IMR-90 (cell line): ENCODE measurements around the gene GRAMD2B.

Experiments
- CEBPB ChIP-seq: IDR thresholded peaks from 2 replicates; pipeline ENCODE4 v1.6.1; 2012; ENCODE audit warnings: low read depth, low read length, improper control_type of control experiment
- MAFK ChIP-seq: IDR thresholded peaks from 2 replicates; pipeline ENCODE4 v1.6.1; 2012; ENCODE audit warnings: low read depth, low read length, improper control_type of control experiment
- MAZ ChIP-seq: IDR thresholded peaks from 2 replicates; pipeline ENCODE4 v1.6.1; 2012; ENCODE audit warnings: low read depth, mild to moderate bottlenecking, low read length, improper control_type of control experiment, moderate library complexity, borderline replicate concordance
- MXI1 ChIP-seq: IDR thresholded peaks from 2 replicates; pipeline ENCODE4 v1.6.1; 2012; ENCODE audit warnings: low read depth, mild to moderate bottlenecking, low read length, moderate library complexity, borderline replicate concordance
- POLR2A ChIP-seq: IDR thresholded peaks from 2 replicates; pipeline ENCODE4 v1.6.1; 2012; ENCODE audit warnings: mild to moderate bottlenecking, low read depth, low read length
- RCOR1 ChIP-seq: IDR thresholded peaks from 2 replicates; pipeline ENCODE4 v1.6.1; 2012; ENCODE audit warnings: mild to moderate bottlenecking, low read length, improper control_type of control experiment; ENCODE audit not compliant: insufficient replicate concordance
- RFX5 ChIP-seq: IDR thresholded peaks from 2 replicates; pipeline ENCODE4 v1.8.0; 2012; ENCODE audit warnings: low read depth, mild to moderate bottlenecking, low read length, moderate library complexity
- TF ChIP-seq, protein P1 (sequence below): conservative IDR thresholded peaks from 2 replicates; pipeline ENCODE4 v1.5.1; 2012; ENCODE audit warnings: mild to moderate bottlenecking, low read depth, low read length, improper control_type of control experiment
- TF ChIP-seq, protein P2 (sequence below): fragments of 150-350 bp; IDR thresholded peaks from 2 replicates; pipeline ENCODE4 v1.6.1; 2017; ENCODE audit warnings: mild to moderate bottlenecking, antibody characterized with exemption, low read length, low read depth
- TF ChIP-seq, protein P3 (sequence below): fragments of 150-350 bp; IDR thresholded peaks from 2 replicates; pipeline ENCODE4 v1.6.1; 2016; ENCODE audit warnings: low read depth, mild to moderate bottlenecking, low read length, moderate library complexity, borderline replicate concordance

DNA sequence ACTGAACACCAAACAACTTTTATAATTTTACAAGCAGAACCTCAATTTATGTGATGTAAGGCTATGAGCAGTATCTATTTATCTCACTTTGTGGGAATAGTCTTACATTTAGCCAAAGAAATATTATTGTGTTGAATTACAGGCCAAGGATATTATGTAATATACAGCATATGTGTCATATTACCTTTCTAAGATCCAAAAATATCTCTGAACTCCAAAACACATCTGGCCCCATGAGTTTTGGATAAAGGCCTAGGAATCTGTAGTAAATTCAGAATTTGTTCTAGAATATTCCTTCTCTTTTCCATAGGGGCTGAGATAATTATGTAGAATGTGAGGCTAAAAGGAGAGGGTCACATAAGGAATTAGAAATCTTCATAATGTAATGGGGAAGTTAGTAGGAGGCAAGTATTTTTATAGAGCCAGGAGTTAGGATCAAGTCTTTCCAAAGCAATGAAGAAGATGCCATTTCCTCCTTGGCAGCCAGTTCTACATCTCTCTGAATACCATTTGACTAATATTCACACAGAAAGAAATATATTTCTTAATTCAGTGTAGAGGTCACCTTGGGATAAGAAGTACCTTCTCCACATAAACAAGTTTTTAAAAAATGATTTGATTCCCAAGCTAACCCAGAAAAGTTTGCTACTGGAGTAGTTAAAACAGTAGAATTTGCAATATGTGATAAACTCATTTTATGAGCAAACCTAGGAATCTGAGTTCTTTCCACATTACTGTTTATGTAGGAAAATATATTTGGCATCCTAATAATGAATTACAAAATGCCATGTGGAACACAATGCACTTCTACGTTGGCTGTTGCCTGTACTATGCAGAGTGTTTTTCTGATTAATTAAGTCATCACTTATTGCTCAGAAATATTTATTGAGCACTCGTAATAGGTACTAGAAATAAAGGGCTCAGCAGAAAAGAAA, 20.3 kb upstream of the GRAMD2B start:
- TF ChIP-seq, protein P1, sequence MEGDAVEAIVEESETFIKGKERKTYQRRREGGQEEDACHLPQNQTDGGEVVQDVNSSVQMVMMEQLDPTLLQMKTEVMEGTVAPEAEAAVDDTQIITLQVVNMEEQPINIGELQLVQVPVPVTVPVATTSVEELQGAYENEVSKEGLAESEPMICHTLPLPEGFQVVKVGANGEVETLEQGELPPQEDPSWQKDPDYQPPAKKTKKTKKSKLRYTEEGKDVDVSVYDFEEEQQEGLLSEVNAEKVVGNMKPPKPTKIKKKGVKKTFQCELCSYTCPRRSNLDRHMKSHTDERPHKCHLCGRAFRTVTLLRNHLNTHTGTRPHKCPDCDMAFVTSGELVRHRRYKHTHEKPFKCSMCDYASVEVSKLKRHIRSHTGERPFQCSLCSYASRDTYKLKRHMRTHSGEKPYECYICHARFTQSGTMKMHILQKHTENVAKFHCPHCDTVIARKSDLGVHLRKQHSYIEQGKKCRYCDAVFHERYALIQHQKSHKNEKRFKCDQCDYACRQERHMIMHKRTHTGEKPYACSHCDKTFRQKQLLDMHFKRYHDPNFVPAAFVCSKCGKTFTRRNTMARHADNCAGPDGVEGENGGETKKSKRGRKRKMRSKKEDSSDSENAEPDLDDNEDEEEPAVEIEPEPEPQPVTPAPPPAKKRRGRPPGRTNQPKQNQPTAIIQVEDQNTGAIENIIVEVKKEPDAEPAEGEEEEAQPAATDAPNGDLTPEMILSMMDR: no peak
- TF ChIP-seq MAFK (no peak), MAZ (no peak), CEBPB (no peak), RCOR1 (no peak), POLR2A (no peak), RFX5 (no peak), MXI1 (no peak)
- TF ChIP-seq, protein P2, sequence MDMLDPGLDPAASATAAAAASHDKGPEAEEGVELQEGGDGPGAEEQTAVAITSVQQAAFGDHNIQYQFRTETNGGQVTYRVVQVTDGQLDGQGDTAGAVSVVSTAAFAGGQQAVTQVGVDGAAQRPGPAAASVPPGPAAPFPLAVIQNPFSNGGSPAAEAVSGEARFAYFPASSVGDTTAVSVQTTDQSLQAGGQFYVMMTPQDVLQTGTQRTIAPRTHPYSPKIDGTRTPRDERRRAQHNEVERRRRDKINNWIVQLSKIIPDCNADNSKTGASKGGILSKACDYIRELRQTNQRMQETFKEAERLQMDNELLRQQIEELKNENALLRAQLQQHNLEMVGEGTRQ: no peak
- TF ChIP-seq, protein P3, sequence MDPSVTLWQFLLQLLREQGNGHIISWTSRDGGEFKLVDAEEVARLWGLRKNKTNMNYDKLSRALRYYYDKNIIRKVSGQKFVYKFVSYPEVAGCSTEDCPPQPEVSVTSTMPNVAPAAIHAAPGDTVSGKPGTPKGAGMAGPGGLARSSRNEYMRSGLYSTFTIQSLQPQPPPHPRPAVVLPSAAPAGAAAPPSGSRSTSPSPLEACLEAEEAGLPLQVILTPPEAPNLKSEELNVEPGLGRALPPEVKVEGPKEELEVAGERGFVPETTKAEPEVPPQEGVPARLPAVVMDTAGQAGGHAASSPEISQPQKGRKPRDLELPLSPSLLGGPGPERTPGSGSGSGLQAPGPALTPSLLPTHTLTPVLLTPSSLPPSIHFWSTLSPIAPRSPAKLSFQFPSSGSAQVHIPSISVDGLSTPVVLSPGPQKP: no peak
